Choroid plexus epithelial cell (primary cell): ENCODE measurements around the gene ILK.

Experiments used
- DNase-seq: peaks from one replicate; pipeline ENCODE4 v3.0.0-alpha.2; 2010; ENCODE audit warnings: low read depth
- H3K4me3 ChIP-seq: 2 replicates; pipeline ENCODE4 v1.5.1; 2011; ENCODE audit warnings: low read depth, mild to moderate bottlenecking, control low read depth, low read length, moderate library complexity
- TF ChIP-seq, protein P1 (sequence below): conservative IDR thresholded peaks from 2 replicates; pipeline ENCODE4 v1.5.1; 2011; ENCODE audit warnings: low read depth, mild to moderate bottlenecking, control low read depth, inconsistent platforms, low read length, moderate library complexity

Gene ILK

DNA sequence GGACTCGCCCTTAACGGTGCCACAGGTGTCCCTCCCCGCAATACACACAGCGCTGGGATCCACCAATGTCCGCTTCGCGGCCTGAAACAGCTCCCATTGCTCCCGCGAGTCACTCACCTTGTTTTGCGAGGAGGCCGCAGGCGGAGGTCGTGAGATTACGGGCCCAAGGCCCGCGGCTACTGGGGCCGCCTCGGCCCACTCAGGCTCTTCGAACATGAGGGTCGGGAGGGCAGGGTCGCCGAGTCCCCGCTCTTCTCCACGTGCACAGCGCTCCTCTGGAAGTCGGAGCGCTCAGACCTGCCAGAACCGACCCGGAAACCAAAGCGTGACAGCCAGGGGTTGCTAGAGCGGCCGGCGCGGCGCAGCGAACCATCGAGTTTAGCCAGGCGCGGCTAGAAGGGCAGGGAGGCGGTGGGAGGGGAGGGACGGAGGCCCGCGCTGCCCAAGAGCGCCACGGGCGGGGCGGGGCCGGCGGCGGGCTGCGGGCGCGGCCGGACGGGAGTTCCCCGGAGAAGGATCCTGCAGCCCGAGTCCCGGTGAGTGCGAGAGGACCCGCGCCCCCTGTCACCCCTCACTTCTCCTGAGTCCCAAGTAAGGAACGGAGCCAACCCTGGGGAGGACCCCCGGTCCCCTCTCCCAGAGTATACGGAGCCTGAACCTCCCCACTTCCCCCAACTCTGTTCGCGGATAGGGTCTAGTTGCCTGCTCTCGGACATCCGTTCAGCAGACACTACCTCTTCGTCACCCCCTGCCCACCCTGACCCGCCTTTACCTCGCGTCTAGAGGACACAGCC lies at the start of gene ILK, which contains the start of gene RRP8:
TSS of gene ILK (plus strand) at position 488 of the 794 bp plus-strand sequence. CDS start 498 bp downstream, outside the sequence.
TSS of gene RRP8 (minus strand) at position 330 of the 794 bp plus-strand sequence. CDS start at position 216, 114 bp downstream.
- TF ChIP-seq, protein P1, sequence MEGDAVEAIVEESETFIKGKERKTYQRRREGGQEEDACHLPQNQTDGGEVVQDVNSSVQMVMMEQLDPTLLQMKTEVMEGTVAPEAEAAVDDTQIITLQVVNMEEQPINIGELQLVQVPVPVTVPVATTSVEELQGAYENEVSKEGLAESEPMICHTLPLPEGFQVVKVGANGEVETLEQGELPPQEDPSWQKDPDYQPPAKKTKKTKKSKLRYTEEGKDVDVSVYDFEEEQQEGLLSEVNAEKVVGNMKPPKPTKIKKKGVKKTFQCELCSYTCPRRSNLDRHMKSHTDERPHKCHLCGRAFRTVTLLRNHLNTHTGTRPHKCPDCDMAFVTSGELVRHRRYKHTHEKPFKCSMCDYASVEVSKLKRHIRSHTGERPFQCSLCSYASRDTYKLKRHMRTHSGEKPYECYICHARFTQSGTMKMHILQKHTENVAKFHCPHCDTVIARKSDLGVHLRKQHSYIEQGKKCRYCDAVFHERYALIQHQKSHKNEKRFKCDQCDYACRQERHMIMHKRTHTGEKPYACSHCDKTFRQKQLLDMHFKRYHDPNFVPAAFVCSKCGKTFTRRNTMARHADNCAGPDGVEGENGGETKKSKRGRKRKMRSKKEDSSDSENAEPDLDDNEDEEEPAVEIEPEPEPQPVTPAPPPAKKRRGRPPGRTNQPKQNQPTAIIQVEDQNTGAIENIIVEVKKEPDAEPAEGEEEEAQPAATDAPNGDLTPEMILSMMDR = peak; percentile 50
- DNase-seq = peak; percentile 92
- peak within 1 kb of the TSS; percentile 99 for H3K4me3 ChIP-seq

DNA sequence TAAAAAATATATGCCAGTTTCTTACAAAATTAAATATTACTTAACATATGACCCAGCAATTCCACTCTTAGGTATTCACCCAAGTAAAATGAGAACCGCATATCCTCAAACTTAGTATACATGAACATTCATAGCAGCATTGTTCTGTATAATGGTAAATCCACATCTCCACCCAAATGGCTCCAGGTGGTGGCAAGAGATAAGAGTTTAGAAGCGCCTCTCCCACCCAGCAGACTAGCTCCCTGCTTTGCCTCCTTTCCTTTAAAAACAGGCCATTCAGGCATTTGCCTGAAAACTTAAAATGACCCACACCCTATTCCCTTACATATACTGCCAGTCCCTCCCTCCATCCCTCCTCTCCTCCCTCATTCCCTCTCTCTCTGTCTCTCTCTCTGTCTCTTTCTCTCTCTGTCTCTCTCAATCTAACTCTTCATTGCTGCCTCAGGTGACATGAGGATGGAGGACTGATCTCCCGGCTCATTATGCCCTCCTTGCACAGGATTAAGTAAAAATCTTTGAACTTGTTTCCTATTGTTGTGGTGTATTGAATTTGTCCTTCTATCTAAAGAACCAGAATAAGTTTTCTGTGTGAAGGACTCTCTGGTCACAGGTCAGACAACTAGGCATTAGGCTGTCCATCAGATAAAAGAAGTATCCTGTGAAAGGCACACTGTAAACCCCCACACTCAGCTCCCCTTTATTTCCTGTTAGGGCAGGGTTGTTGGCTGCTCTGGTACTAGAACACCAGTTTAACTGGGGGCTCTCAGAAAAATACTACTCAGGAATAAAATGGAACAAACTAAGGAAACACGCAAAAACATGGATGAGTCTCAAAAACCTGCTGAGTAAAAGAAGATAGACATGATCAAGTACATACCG lies 48.5 kb upstream of the ILK start:
- TF ChIP-seq, protein P1 = no peak
- no peak for DNase-seq

DNA sequence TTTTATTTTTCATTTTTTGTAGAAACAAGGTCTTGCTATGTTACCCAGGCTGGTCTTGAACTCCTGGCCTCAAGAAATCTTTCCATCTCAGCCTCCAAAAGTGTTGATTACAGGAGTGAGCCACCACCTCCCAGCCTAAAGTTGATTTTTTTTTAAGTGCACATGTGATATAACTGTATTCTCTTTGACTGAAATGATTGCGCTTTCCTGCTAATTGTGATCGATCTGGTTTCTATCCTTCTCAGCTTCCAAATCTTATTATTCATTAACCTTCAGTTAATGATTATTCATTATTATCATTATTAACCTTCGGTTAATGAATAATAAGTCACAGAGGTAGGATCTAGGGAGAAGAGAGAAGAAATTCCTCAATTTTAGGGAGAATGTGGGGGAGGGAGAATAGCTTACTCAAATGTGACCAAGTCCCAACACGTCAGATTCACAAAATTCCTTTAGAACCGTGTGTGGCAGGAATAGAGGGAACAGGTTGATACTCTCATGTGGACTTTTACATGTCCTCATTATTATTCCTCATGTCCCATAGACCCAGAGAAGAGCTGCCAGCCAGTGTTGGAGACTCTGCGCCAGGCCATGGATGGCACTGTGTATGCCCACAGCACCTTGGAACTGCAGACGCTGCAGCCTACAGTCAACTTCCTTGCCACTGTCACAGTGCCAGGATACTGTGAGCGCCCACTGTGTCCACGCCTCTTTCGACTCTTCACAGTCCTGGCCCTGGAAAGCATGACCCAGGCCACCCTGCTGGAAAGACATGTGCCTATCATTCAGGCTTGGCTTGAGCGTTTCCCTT lies 47.2 kb upstream of the ILK start:
- TF ChIP-seq, protein P1 = no peak
- no peak overlapping the region for H3K4me3 ChIP-seq
- DNase-seq = no peak

More for the DNA sequence above, 48.5 kb upstream of the ILK start:
- no peak overlapping the region for H3K4me3 ChIP-seq

DNA sequence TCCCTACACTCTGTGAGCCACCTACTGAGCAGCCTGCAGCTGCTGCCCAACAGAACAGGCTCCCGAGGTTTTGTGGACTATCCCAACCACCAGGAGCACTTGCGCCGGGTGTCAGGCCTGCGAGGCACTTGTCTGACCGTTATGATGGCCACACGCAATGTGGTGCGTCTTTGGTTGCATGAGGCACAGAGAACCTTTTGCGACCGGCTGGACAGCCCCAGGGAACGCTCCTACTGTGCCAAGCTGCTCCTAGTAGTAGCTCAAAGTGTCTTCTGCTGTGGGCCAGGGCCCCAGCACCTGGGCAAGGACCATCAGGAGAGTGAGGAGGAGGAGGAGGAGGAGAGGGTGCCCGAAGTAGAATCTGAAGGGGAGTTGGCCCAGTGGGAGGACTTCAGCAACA lies 46.5 kb upstream of the ILK start:
- no peak for DNase-seq
- TF ChIP-seq, protein P1 = no peak
- H3K4me3 ChIP-seq = no peak overlapping the region

DNA sequence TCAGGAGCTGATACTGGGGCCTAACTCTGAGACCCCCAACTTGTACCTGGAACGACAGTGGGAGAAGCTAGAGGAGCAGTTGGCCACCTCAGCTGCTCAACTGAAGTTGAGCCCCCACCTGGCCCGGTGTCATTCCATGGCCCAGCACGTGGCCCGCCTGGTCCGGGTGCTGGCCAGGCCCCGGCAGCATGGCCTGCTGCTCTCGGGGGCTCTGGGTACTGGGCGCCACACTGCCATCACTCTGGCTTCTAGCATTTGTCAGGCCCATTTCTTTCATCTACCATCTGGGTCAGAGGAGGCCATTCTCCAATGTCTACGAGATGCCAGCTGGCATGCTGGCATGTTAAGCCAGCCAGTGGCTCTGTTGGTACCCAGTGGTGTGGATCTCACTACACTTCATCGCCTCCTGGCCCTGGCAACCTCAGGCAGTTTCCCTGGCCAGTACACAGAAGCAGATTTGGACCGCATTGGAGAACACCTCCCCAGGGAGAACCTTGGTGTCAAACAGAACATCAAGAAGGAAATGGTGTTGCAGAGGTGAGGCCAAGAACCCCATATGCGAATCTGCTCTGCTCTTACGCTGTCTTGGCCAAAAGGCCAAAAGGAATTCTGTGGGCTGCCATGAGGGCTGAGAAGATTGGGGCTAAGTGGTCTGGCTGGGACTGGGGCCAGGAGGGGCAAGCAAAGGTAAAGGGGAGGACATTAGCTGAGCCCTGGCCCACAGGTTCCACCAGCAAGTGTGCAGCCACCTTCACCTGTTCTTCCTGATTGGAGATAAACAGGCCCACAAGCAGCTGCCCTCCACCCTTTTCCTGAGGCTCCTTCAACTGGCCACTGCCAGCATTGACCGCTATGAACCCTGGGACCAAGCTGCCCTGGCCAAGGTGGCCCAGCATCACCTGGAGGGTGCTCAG lies 45.6 kb upstream of the ILK start:
- TF ChIP-seq, protein P1 = no peak
- no peak for DNase-seq

More for the DNA sequence above, 45.6 kb upstream of the ILK start:
- no peak overlapping the region for H3K4me3 ChIP-seq
